Stimulated activated CD8-positive, alpha-beta memory T cell treated with anti-CD3 and anti-CD28 coated beads, Interleukin-15, amount 100 ng/mL, for 48 hours (primary cell): ENCODE data around the gene RAB7B.

Experiments
- DNase-seq, 2 donors: peaks; one replicate each; pipeline ENCODE4 v3.0.0-alpha.2; 2020; ENCODE audit warnings: low read depth in 2 of 2

Gene RAB7B

DNA sequence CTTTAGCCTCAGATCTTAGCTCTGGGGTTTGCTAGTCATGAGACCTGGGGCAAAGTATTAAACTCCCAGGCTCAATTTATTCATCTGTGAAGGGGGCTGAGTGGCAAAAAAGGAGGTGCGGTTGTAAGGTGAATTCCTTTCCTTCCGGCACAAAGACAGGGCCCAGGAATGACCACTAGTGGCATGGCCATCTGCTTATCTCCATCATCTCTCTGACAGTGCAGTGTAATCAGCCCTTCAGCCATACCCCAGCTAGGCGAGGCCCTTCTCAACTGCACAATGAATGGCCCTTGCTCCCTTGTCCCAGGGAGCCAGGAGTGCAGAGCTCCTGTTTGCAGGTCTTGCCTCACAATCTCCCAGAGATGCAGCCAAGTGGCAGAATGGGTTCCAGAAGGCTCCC, 54.3 kb downstream of the RAB7B start:
- DNase-seq: no peak

DNA sequence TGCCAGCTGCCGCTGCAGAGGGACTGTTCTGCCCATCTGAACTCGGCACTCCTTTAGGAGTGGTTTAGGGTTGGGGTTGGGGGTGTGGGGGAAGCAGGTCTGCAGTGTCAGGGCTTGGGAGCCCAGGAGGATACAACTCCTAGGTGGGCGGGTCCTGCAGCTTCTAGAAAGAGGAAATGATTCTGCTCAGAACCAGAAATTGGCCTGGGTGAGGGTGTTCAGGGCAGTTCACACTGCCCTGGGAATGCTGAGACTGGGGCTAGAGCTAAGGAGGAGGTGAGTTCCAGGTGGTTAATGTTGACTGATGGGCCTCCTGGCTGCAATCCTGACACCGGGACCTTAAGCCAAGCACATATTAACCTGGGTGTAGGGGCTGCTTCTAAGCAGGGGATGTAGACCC, 55.2 kb downstream of the RAB7B start:
- DNase-seq: no peak

DNA sequence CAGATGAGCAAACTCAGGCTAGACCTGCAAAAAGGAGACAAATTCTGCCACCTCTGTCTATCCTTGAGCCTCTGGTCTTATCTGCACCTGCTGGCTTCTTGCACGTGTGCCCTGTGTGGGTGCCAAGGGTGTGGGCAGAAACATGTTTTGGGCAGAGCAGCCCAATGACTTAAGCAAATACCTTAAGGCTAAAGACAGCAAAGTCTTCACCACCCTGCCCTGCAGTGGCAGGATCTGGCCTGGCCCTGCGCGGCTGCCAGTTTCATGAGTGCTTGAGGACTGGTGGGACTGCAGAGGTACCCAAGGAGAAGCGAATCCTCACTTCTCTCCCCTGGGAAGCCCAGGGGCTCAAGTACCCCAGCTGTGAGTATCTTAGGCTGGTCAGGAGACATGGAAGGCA, 56.2 kb downstream of the RAB7B start:
- DNase-seq: no peak

DNA sequence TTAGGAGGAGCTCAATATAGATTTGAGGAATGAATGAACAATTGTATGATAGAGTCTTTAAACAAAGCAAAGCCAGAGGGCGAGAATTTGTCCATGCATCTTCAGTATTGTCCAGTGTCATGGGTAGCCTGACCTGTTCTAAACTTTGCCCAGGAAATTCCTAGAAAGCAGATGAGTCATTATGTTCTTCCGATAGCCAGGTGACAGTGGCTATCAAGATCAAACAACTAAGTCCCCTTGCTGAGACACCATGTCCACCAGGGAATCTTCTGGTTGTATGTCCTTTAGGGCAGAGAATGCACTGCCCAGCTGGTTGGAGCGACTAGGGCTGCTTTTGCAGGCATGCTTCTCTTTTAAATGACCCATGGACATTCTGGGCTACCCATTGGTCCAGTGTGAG, 58.1 kb downstream of the RAB7B start:
- no peak for DNase-seq

DNA sequence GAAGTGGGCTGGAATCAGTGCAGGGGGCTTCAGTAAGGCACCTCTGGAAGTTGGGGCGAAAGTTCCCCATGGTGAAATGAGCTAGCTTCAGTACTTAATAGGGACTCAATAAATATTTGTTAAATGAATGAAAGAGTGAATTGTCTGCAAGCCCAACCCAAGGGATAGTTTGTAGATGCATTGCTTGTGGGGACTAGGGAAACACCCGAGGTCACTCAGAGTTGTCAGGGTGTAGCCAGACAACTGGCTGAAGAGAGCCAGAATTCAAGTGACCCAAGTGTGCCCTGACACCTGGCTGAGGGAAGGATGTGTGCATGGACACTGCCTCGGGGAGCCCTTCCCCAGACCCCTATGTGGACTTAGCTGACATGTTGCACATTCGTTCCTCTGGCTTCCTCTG, 58.7 kb downstream of the RAB7B start:
- DNase-seq: no peak

DNA sequence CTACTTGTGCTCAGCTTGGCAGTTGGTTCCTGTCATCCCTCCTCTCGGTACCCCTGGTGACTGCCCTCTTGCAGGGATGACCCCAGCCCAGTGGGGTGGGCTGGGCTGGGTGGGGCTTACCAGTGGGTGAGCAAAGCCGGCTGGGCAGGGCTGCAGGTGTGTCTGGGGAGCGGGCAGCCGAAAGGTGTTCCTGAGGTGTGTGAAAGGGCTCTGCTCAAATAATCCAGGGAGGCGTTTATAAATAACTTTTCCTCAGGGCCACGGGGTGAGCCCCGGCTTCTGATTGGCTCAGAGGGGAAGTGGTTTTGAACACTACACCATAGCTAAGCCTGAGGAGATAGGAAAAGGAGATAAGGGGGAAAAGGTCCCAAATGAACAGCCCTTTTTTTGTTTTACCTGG, 60.0 kb downstream of the RAB7B start, which contains the start of gene SLC26A9:
Gene SLC26A9, minus strand, starts transcription at position 212 of the 400 bp plus-strand sequence. CDS start 7,636 bp downstream, outside the sequence.
- no peak for DNase-seq

DNA sequence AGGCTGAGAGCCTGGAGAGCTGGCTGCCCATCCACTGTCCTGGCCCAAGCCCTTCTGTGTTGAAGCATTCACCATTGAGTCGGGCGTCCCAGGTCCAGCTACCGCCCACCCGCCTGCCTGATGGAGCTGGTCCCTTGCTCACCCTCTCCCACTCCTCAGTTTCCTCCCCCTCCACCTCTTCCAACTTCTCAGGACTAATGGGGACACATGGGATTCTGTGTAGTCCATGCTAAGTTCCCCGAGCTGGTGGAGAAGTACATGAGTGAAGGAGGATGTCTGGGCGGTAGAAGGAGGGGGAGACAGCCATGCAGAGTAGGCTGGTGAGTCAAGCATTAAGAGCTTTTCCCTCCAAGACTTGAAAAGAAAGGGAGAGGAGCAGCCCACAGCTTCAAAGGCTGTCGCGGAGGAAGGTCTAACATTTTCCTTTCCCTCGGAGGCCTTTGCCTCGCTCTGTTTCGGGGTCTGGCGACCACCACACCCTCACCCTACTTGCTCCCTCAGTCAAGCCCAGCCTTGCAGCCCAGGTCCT, 60.5 kb downstream of the RAB7B start:
- DNase-seq: no peak

DNA sequence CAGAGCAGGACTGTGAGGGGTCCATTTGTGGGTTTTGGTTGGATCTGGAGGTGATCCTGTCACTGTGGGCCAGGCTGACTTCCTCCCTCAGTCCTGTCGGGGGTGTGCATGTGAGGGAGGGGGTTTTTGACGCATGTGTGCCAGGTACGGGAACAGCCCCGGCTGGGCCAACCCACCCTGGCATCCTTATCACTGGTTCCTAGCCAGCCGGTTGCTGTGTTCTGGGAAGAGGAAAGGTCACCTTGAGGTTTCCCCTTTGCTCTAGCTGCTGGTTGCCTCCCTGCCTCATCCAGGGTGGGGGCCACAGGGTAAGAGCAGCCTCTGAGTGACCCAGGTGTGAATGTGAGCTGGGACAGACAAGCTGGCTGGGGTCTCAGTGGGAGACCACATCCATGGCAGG, 62.5 kb downstream of the RAB7B start:
- no peak for DNase-seq

DNA sequence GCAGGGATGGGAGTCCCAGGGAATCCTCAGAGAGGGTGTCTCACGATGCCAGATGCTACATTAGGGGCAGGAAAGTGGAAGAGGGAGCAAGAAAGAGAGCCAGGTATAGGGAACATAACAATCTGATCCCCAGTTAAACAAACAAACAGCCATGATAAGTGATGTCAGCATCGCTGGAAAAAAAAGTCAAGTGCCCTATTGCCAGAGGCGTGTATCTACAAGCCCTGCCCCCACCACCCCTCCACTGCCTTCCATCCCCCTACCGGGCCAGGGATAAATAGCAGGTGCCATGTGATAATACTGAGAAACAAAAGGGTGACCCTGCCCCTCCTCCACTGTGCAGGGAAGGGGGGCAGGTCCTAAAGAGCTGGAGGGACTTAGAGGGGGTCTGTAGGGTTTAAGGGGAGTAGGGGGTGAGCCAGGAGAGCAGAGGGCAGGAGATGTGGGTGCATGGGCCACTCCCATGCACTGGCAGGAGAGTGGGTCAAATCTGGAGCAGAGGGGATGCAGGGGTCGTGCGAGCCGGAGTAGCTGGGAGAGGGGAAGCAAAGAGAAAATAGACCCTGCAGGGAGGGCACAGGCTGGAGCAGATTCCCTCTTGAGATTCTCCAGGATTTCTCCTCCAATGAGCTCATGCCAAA, 63.4 kb downstream of the RAB7B start:
- no peak for DNase-seq

DNA sequence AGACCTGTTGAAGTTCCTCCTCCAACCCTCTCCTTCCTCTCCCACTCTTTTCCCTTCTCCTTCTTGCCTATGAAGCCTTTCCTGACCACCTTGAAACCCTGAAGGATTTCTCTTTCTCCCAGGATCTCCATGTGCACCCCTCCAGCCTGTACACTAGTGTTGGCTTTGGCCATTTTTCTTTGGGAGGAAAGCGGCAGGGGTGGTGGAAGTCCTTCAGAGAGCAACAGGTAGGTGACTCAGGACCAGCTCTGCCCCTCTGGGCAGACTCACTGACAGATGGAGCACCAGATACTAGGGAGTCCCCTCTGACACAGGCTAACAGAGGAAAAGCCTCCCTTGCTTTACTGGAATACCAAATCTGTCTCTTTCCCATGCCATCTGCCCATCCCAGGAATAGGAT, 64.5 kb downstream of the RAB7B start:
- DNase-seq: no peak

DNA sequence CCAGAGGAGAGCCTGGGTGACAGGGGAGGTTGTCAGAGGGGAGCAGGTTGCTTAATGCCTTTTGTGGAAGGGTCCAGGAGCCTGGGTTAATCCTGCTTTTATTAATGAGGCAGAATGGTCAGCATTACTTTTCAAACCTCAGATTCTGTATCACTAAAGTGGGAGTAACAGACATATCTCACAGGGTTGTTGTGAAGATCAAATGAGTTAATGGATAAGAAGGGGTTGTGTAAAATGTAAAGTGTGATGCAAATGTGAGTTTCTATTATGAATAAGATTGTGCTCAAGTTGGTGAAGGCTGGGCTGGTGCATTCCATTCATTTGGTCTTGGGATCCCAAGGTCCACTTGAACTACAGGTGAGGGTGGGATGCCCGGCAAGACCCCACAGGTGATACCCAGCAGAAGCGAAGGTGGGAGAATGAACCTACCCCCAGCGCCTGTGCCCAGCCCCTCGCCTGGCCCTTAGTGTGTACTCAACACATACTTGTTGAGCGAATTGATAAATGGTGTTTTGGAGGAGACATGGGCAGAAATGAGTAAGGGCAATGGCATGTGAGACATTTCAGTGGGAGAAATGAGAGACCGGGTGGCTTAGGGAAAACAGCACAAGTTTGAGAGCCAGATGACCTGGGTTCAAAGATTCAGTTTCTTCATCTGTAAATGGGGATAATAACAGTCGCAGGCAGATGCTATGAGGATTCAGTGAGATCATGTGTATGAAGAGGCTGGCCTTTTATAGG, 66.2 kb downstream of the RAB7B start:
- DNase-seq: no peak

DNA sequence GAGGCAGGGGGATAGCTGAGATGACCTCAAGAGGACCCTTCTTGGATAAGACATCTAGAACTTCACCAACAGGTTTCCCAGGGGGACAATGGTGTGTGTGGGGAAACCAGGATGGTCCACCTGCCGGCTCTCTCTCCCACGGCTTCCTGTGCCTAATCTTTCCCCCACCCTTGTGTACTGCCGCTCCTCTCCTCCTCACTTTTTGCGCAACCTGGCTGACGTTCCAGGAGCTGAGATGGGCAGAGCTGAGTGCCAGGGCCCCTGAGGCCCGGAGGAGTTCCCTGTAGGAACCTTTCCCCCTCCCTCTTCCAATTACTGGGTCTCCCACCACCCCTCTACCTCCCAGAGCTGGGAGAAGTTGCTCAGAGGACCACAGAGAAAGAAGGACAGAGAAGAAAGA, 66.9 kb downstream of the RAB7B start:
- DNase-seq: no peak

DNA sequence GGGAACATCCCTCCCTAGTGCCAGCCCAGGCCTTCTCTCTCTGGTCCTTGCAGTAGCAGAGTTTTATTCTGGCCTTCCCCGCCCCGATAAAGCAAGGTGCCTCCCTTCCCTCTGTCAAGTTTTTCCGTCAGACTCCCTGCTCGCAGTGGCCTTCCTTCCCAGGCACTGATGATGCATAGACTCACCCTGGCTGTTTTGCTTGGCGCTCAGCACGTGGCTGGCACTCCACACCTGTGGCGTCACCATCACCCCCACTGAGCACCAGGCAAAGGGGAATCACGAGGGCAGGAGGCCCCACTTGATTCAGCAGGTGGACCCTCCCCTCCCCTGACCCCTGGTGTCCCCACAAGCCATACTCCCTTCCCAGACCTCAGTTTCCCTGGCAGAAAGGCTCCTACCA, 67.3 kb downstream of the RAB7B start:
- no peak for DNase-seq

DNA sequence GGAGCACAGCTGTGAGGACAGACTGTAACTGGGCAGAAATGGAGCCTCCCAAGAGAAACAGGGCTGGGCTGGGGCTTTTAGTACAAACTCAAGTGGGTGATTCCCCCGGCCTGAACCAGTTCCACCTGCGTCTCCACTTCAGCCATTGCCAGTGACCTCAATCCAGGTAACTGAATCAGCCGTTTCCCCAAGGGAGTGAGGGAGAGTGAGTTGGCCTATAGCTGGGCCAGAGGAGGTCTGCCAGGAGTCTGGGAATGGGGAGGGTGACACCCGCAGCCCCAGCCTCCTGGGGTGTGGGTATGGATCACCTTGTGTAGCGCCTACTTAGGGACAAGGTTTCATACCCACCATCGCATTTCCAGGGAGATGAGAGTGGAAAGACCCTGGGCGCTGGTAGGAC, 68.4 kb downstream of the RAB7B start:
- no peak for DNase-seq

DNA sequence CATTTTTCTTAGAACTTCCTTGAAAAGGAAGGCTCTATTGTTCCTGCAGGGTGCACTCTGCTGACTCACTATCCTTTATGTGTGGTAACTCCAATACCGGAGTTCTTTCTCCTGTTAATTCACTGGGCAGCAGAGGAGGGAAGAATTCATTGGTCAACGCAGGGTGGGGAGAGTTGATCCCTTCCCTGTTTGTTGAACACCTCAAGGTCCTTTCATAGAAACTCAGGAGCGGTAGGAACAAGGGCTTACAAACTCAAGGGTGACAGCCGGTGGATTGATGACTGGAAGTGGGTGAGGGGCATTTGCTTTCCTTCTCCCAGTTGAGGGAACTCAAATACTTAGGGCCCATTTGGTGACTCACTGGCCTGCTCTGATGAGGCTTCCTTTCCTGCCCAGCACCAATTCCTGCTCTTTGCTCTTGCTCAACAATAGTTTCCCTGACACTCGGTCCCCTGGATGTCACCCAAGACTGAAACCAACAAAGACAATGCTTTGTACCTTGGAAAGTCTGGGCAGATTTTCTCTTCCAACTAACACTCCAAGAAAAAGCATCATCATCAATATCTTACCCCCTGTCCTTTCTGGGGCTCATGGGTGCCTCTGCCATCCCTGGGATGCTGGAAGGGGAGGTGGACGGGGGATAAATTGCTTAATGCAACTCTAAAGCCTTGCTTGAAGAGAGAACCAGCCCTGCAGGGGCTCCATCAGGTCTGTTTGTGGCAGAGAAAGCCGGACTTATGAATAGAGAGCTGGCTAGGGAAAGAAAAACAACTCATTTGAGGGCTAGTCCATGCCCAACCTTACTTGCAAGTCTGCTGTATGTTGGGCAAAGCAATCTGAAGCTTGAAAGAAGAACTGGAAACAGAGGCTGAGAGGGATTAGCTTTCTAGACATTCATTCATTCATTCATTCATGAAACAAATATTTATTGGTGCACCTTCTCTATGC, 69.2 kb downstream of the RAB7B start:
- no peak for DNase-seq

DNA sequence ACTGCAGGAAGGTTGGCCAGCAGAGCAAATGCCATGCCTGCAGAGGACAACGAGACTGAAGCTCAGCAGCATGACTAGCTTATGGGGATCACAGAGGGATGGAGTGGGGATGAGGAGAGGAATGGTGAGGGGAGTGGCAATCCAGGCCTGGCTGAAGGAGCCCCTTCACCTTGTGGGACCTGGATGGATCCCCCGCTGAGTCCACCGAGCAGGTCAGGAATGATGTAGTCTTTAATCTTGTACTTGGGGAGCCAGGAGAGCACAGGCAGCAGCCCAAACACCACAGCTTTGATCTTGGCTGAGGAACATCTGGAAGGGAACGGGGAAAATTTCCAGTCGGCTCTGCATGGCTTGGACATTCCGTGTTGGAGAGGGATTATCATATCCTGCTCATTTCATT, 70.4 kb downstream of the RAB7B start:
- no peak for DNase-seq

DNA sequence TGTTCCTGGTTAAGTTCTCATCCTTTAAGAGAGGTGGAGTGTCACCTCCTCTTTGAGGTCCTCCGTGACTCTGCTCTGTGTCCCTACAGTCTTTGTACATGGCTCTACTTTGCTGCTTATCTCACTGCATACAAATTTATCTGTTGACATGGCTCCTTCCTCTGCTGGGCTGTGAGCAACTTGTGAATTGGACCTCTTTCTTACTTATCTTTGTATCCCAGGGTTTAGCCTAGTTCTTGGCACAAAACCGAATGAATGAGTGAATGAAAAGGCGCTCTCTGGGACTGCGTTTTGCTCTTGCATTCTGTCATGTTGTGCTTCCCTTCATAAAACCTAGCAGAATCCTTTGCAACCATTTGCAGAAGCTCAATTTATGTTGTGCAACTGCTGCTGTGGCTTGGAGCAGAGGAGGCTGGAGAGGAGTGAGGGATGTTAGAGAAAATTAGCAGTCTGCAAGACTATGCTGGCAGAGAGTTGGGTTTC, 72.4 kb downstream of the RAB7B start:
- no peak for DNase-seq

DNA sequence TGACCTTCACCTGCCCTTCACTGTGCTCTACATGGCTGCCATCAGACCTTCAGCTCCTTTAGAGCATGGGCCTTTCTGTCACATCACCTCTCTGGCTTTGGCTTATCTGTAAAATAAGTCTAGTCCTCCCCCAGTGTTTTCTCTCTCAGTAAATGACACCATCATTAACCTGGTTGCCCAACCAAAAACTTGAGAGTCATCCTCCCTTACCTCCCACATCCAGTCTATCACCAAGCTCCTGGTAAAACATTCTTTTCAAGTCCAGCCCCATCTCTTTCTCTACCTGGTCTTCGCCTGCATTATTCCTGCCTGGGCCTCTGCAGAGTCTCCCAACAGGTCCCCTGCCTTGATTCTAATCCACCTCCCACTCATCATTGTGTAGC, 73.0 kb downstream of the RAB7B start:
- no peak for DNase-seq

DNA sequence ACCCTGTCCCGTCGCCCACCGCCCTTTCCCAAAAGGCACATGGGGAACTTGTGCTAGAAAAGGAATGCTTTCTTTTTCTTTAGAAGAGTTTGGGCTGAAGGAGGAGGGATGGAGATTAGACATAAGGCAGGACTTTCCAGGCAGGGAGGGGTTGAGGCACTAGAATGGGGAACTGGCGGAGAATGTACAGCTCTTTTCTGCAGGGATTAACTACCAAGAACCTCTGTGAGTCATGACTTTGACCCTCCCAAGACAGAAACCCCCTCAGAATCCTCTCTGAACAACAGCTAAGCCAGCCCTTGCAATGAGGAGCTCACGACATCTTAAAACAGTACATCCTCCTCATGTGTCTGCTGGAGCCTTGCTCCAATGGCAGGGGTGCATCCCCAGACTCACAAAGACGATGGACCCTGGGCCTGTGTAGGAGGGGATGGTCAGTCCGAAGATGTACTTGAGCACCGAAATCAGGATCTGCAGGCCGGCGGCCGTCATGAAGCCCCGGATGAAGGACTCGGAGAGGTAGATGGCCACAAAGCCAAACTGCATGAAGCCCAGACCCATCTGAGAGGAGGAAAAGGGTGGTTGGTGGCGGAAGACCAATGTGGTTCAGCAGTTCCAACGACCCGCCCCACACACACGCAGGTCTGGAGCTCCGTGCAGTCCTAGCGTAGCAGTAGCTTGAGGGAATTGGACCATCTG, 73.5 kb downstream of the RAB7B start:
- DNase-seq: no peak

DNA sequence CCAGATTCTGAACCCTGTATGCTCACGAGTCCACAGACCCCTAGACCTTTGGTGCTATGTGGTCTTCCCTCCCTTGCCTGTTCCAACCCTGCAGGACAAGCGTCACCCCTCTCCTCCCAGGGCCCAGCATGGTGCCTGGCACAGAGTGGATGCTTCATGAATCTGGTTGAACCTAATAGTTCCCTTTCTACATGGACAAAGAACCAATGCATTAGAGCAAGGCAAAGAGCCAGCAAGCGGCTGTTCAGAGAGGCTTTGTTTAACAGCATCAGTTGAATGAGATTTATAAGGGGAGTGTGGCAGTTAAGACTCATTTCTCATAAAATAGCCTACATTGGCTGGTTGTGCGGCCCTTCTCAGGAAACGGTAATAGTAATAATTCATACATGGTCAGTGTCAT, 74.9 kb downstream of the RAB7B start:
- no peak for DNase-seq

DNA sequence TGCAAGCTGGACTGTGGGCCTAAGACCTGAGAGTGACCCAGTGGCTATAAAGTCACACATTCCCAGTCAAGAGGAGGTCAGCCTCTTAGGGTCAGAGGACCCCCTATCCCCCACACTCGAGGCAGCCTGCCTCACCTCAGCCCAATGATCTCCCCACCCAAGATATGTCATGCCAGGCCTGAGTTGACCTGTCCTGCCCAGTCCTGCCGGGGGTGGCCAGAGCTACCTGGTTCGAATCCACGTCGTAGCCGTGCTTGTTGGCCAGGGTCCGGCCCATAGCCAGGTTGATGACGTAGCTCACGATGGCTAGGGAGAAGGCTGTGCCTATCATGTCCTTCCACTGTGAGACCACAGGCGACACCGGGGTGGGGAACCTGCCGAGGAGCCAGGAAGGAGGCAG, 75.5 kb downstream of the RAB7B start:
- no peak for DNase-seq

DNA sequence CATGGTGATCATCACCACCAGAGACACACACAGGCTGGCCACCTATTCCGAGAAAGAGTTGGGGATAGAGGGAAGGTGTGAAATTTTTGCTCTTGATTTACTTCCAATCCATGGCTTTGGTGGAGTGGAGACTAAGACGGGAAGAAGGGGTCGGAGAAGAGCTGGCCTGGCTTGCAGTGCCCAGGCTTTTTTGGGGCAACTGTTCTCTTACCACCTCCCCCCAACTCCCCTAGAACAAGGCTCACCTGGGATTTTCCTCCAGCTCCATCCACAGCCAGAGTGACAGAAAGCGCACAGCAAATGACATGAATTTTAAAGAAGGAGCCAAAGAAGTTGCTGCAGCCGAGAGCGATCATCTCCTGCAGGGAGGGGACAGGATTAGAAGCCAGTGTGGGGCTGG, 75.9 kb downstream of the RAB7B start:
- DNase-seq: no peak
